ENCODE measurements around the gene RHOBTB3. TPM values are rescaled to one million over a fixed set of nuclear protein-coding genes. Genes with fewer than 3 reads are reported as not detected.
A peak's percentile ranks its signal among the peaks of the same experiment; 100 is the strongest.

RHOBTB3 gene
- total and polyA plus RNA-seq, 2 donors from 2014 or later: 22.5 to 54.5 TPM

GRCh38 chr5:95798545-95798944 lies 67.4 kb downstream of the RHOBTB3 start:
- peak overlapping the region; percentile 26 to 56 for H3K27ac ChIP-seq (ENCODE audit: low read depth in 2 of 2, low read length in 2 of 2)
- H3K27me3 ChIP-seq (ENCODE audit: control insufficient read depth, insufficient read depth, low read length): no peaks in the 10 kb centered on the region
- no peak overlapping the region for H3K4me3 ChIP-seq (ENCODE audit: low read length in 3 of 3)
- intact Hi-C loops (cut with DNase I): no loop called here
- TF ChIP-seq CTCF (IDR thresholded peaks at IDR 0.05; ENCODE audit: borderline replicate concordance, extremely low read depth, insufficient read depth): no peak
- H3K4me1 ChIP-seq (ENCODE audit: control insufficient read depth in 2 of 3, insufficient read depth in 2 of 3, low read depth in 1 of 3, low read length in 3 of 3): peaks cover 0 to 43% (median 24%) of the 10 kb centered on the region in 3 donors
- FAIRE-seq (no peak), DNase-seq (no peak)
- no peaks in the 10 kb centered on the region for H3K36me3 ChIP-seq (ENCODE audit: control insufficient read depth in 2 of 3, insufficient read depth in 3 of 3, low read length in 3 of 3)
- H3K9ac ChIP-seq (ENCODE audit: low read length in 3 of 3): no peak overlapping the region
- no peaks in the 10 kb centered on the region for H3K9me3 ChIP-seq (ENCODE audit: control insufficient read depth in 2 of 3, insufficient read depth in 1 of 3, low read length in 3 of 3)

- no peak for DNase-seq
- Histone ChIP-seq H3K27me3 (ENCODE audit: control insufficient read depth, insufficient read depth, low read length) (no peaks in the 10 kb centered on the region), H3K36me3 (ENCODE audit: control insufficient read depth in 2 of 3, insufficient read depth in 3 of 3, low read length in 3 of 3) (no peaks in the 10 kb centered on the region), H3K9ac (ENCODE audit: low read length in 3 of 3) (no peak overlapping the region), H3K27ac (ENCODE audit: low read depth in 2 of 2, low read length in 2 of 2) (peak overlapping the region; percentile 26 to 56), H3K4me1 (ENCODE audit: control insufficient read depth in 2 of 3, insufficient read depth in 2 of 3, low read depth in 1 of 3, low read length in 3 of 3) (peaks cover 0 to 39% (median 27%) of the 10 kb centered on the region in 3 donors), H3K4me3 (ENCODE audit: low read length in 3 of 3) (no peak overlapping the region), H3K9me3 (ENCODE audit: control insufficient read depth in 2 of 3, insufficient read depth in 1 of 3, low read length in 3 of 3) (no peaks in the 10 kb centered on the region)
- TF ChIP-seq CTCF (IDR thresholded peaks at IDR 0.05; ENCODE audit: borderline replicate concordance, extremely low read depth, insufficient read depth): no peak
- intact Hi-C loops (cut with DNase I): no loop called here
- no peak for FAIRE-seq
These were observed 68.2 kb downstream of the RHOBTB3 start for GRCh38 chr5:95799191-95799835.

- Histone ChIP-seq H3K4me3 (ENCODE audit: low read length in 3 of 3) (no peak overlapping the region), H3K9me3 (ENCODE audit: control insufficient read depth in 2 of 3, insufficient read depth in 1 of 3, low read length in 3 of 3) (no peaks in the 10 kb centered on the region), H3K4me1 (ENCODE audit: control insufficient read depth in 2 of 3, insufficient read depth in 2 of 3, low read depth in 1 of 3, low read length in 3 of 3) (peaks cover 0 to 51% (median 32%) of the 10 kb centered on the region in 3 donors), H3K36me3 (ENCODE audit: control insufficient read depth in 2 of 3, insufficient read depth in 3 of 3, low read length in 3 of 3) (no peaks in the 10 kb centered on the region), H3K27me3 (ENCODE audit: control insufficient read depth, insufficient read depth, low read length) (no peaks in the 10 kb centered on the region), H3K9ac (ENCODE audit: low read length in 3 of 3) (no peak overlapping the region), H3K27ac (ENCODE audit: low read depth in 2 of 2, low read length in 2 of 2) (peak overlapping the region; percentile 60 to 87)
- intact Hi-C loops (cut with DNase I): no loop called here
- TF ChIP-seq CTCF (IDR thresholded peaks at IDR 0.05; ENCODE audit: borderline replicate concordance, extremely low read depth, insufficient read depth): no peak
- DNase-seq (no peak), FAIRE-seq (no peak)
These were observed 69.4 kb downstream of the RHOBTB3 start for GRCh38 chr5:95800553-95800952.
